ENCODE results near the gene LRRC66. TPM values are rescaled to one million over a fixed set of nuclear protein-coding genes. Genes with fewer than 3 reads are reported as not detected.

LRRC66 gene
- total RNA-seq, 2 donors from 2014 or later, result 0.15 to 0.35 TPM

- Histone ChIP-seq H3K4me1 (ENCODE audit: control insufficient read depth, insufficient read depth, low read length) (peaks cover 3% of the 10 kb centered on the region), H3K4me3 (ENCODE audit: low read length) (no peak overlapping the region), H3K27me3 (ENCODE audit: control insufficient read depth, insufficient read depth, low read length, poor library complexity, severe bottlenecking) (peaks cover under 1% of the 10 kb centered on the region), H3K9me3 (ENCODE audit: control insufficient read depth, low read length) (no peaks in the 10 kb centered on the region), H3K27ac (ENCODE audit: low read depth, low read length) (no peak overlapping the region), H3K36me3 (ENCODE audit: control insufficient read depth, insufficient read depth, low read length) (no peaks in the 10 kb centered on the region), H3K9ac (ENCODE audit: extremely low read depth, low read length, poor library complexity, severe bottlenecking) (no peak overlapping the region)
- WGBS, 2 experiments (ENCODE audit: insufficient coverage in 1 of 2, insufficient read length in 1 of 2), result 91 to 100% methylated on average over 1 of the region's 1 CpG
- Mint-ChIP-seq H3K9me3 (no peaks in the 10 kb centered on the region), H3K4me1 (peaks cover 8% of the 10 kb centered on the region), H3K27me3 (ENCODE audit: insufficient read depth) (peaks cover 6% of the 10 kb centered on the region), H3K27ac (no peak overlapping the region), H3K4me3 (no peak overlapping the region), H3K36me3 (ENCODE audit: low read depth) (no peaks in the 10 kb centered on the region)
- no peak for TF ChIP-seq CTCF (conservative IDR thresholded peaks at IDR 0.05)
- DNase-seq, result no peak
These were observed 38.1 kb upstream of the LRRC66 start for GRCh38 chr4:52058275-52058674.

- TF ChIP-seq CTCF (conservative IDR thresholded peaks at IDR 0.05), result no peak
- Histone ChIP-seq H3K9ac (ENCODE audit: extremely low read depth, low read length, poor library complexity, severe bottlenecking) (no peak overlapping the region), H3K9me3 (ENCODE audit: control insufficient read depth, low read length) (no peaks in the 10 kb centered on the region), H3K27ac (ENCODE audit: low read depth, low read length) (no peak overlapping the region), H3K36me3 (ENCODE audit: control insufficient read depth, insufficient read depth, low read length) (no peaks in the 10 kb centered on the region), H3K4me3 (ENCODE audit: low read length) (no peak overlapping the region), H3K4me1 (ENCODE audit: control insufficient read depth, insufficient read depth, low read length) (peaks cover 11% of the 10 kb centered on the region), H3K27me3 (ENCODE audit: control insufficient read depth, insufficient read depth, low read length, poor library complexity, severe bottlenecking) (peaks cover 11% of the 10 kb centered on the region)
- Mint-ChIP-seq H3K36me3 (ENCODE audit: low read depth) (no peaks in the 10 kb centered on the region), H3K4me3 (no peak overlapping the region), H3K9me3 (no peaks in the 10 kb centered on the region), H3K27me3 (ENCODE audit: insufficient read depth) (peaks cover 17% of the 10 kb centered on the region), H3K4me1 (peaks cover 17% of the 10 kb centered on the region), H3K27ac (no peak overlapping the region)
- DNase-seq, result no peak
These were observed 37.0 kb upstream of the LRRC66 start for GRCh38 chr4:52057196-52057595.

- Mint-ChIP-seq H3K4me1 (peaks cover 20% of the 10 kb centered on the region), H3K27me3 (ENCODE audit: insufficient read depth) (peaks cover 37% of the 10 kb centered on the region), H3K36me3 (ENCODE audit: low read depth) (no peaks in the 10 kb centered on the region), H3K4me3 (no peak overlapping the region), H3K27ac (no peak overlapping the region), H3K9me3 (peaks cover under 1% of the 10 kb centered on the region)
- Histone ChIP-seq H3K36me3 (ENCODE audit: control insufficient read depth, insufficient read depth, low read length) (no peaks in the 10 kb centered on the region), H3K9me3 (ENCODE audit: control insufficient read depth, low read length) (no peaks in the 10 kb centered on the region), H3K4me3 (ENCODE audit: low read length) (no peak overlapping the region), H3K27me3 (ENCODE audit: control insufficient read depth, insufficient read depth, low read length, poor library complexity, severe bottlenecking) (peaks cover 26% of the 10 kb centered on the region), H3K27ac (ENCODE audit: low read depth, low read length) (no peak overlapping the region), H3K4me1 (ENCODE audit: control insufficient read depth, insufficient read depth, low read length) (peaks cover 11% of the 10 kb centered on the region), H3K9ac (ENCODE audit: extremely low read depth, low read length, poor library complexity, severe bottlenecking) (no peak overlapping the region)
- WGBS, 2 experiments (ENCODE audit: insufficient coverage in 1 of 2, insufficient read length in 1 of 2), result 81% methylated on average over 3 of the region's 3 CpGs; no CpG with 5 or more reads in 1 of the 2 experiments
- no peak for DNase-seq
- TF ChIP-seq CTCF (conservative IDR thresholded peaks at IDR 0.05), result no peak
These were observed 34.1 kb upstream of the LRRC66 start for GRCh38 chr4:52054254-52054653.
